ENCODE measurements around the gene HLTF. TPM values are rescaled to one million over a fixed set of nuclear protein-coding genes. Genes with fewer than 3 reads are reported as not detected.

Gene HLTF
- total and polyA plus RNA-seq, 2 of the 13 experiments (the other 11 are each of a cell fraction or from before 2014, with no cell fraction given) = 12.0 to 22.9 TPM

- peak; percentile 42; the same call in 1 of the 2 replicates for TF ChIP-seq NCOR1 (IDR thresholded peaks at IDR 0.05; ENCODE audit: borderline replicate concordance, low read length)
- no peak for TF ChIP-seq GABPA (IDR thresholded peaks at IDR 0.05; ENCODE audit: low read depth, low read length)
- TF ChIP-seq GABPA (CRISPR knock-in tag; IDR thresholded peaks at IDR 0.05; ENCODE audit: low read depth) = peak; percentile 32; the same call in 1 of the 2 replicates
- TF ChIP-seq ZMYM4 (CRISPR knock-in tag; IDR thresholded peaks at IDR 0.05) = peak; percentile 76
- peak; percentile 80 for TF ChIP-seq POGZ (CRISPR knock-in tag; IDR thresholded peaks at IDR 0.05)
- TF ChIP-seq, protein P1, sequence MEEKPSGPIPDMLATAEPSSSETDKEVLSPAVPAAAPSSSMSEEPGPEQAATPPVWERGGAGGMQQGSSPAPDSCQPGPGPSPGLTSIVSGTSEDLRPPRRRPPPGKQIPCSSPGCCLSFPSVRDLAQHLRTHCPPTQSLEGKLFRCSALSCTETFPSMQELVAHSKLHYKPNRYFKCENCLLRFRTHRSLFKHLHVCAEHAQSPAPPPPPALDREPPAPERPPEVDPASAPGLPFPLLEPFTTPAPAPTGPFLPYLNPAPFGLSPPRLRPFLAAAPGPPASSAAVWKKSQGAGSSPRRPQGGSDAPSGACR (CRISPR knock-in tag; IDR thresholded peaks at IDR 0.05) = 0 out of 2 replicates have a peak, but pooled peaks have one; percentile 15
- peak; percentile 90 for TF ChIP-seq HNF4A (CRISPR knock-in tag; IDR thresholded peaks at IDR 0.05)
- 0 out of 2 replicates have a peak, but pooled peaks have one; percentile 35 for TF ChIP-seq SOX5 (CRISPR knock-in tag; IDR thresholded peaks at IDR 0.05; ENCODE audit: borderline replicate concordance)
- TF ChIP-seq CREB1 (IDR thresholded peaks at IDR 0.05) = no peak
- peak; percentile 59 for TF ChIP-seq CREB1 (CRISPR knock-in tag; IDR thresholded peaks at IDR 0.05)
- peak; percentile 54 for TF ChIP-seq ASH2L (IDR thresholded peaks at IDR 0.05; ENCODE audit: insufficient read length, low read depth, low read length)
- TF ChIP-seq ATF1 (CRISPR knock-in tag; IDR thresholded peaks at IDR 0.05) = peak; percentile 55
- no peak for TF ChIP-seq YEATS2 (CRISPR knock-in tag; IDR thresholded peaks at IDR 0.05; ENCODE audit: borderline replicate concordance)
- peak; percentile 30; the same call in 1 of the 2 replicates for TF ChIP-seq RARA (CRISPR knock-in tag; IDR thresholded peaks at IDR 0.05)
- TF ChIP-seq, protein P2, sequence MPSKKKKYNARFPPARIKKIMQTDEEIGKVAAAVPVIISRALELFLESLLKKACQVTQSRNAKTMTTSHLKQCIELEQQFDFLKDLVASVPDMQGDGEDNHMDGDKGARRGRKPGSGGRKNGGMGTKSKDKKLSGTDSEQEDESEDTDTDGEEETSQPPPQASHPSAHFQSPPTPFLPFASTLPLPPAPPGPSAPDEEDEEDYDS (CRISPR knock-in tag; IDR thresholded peaks at IDR 0.05) = peak; percentile 22; the same call in 1 of the 2 replicates
- peak; percentile 69 for TF ChIP-seq ARID5B (CRISPR knock-in tag; IDR thresholded peaks at IDR 0.05)
- TF ChIP-seq HOXA3 (CRISPR knock-in tag; IDR thresholded peaks at IDR 0.05) = peak; percentile 65; the same call in 1 of the 2 replicates
- peak; percentile 59; the same call in 1 of the 2 replicates for TF ChIP-seq CREM (IDR thresholded peaks at IDR 0.05)
- no peak for TF ChIP-seq CREM (CRISPR knock-in tag; IDR thresholded peaks at IDR 0.05)
- TF ChIP-seq, protein P3, sequence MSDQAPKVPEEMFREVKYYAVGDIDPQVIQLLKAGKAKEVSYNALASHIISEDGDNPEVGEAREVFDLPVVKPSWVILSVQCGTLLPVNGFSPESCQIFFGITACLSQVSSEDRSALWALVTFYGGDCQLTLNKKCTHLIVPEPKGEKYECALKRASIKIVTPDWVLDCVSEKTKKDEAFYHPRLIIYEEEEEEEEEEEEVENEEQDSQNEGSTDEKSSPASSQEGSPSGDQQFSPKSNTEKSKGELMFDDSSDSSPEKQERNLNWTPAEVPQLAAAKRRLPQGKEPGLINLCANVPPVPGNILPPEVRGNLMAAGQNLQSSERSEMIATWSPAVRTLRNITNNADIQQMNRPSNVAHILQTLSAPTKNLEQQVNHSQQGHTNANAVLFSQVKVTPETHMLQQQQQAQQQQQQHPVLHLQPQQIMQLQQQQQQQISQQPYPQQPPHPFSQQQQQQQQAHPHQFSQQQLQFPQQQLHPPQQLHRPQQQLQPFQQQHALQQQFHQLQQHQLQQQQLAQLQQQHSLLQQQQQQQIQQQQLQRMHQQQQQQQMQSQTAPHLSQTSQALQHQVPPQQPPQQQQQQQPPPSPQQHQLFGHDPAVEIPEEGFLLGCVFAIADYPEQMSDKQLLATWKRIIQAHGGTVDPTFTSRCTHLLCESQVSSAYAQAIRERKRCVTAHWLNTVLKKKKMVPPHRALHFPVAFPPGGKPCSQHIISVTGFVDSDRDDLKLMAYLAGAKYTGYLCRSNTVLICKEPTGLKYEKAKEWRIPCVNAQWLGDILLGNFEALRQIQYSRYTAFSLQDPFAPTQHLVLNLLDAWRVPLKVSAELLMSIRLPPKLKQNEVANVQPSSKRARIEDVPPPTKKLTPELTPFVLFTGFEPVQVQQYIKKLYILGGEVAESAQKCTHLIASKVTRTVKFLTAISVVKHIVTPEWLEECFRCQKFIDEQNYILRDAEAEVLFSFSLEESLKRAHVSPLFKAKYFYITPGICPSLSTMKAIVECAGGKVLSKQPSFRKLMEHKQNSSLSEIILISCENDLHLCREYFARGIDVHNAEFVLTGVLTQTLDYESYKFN (CRISPR knock-in tag; conservative IDR thresholded peaks at IDR 0.05) = peak; percentile 89
- TF ChIP-seq SAP130 (CRISPR knock-in tag; IDR thresholded peaks at IDR 0.05; ENCODE audit: low read depth) = peak; percentile 52; the same call in 1 of the 2 replicates
- no peak for TF ChIP-seq PLRG1 (conservative IDR thresholded peaks at IDR 0.05)
- TF ChIP-seq NR2F6 (IDR thresholded peaks at IDR 0.05) = 0 out of 2 replicates have a peak, but pooled peaks have one; percentile 38
- peak; percentile 50; the same call in 1 of the 2 replicates for TF ChIP-seq NR2F6 (CRISPR knock-in tag; IDR thresholded peaks at IDR 0.05)
- peak; percentile 41; the same call in 1 of the 2 replicates for TF ChIP-seq TBX2 (CRISPR knock-in tag; IDR thresholded peaks at IDR 0.05; ENCODE audit: borderline replicate concordance)
These were observed 48.6 kb downstream of the HLTF start (continued) for GRCh38 chr3:149037684-149038083.
